Measurements from ENCODE around the gene USP37. TPM values are rescaled to one million over a fixed set of nuclear protein-coding genes. Genes with fewer than 3 reads are reported as not detected.

Gene USP37
- total RNA-seq, 1 donor from 2014 or later = 9.2 TPM

DNA sequence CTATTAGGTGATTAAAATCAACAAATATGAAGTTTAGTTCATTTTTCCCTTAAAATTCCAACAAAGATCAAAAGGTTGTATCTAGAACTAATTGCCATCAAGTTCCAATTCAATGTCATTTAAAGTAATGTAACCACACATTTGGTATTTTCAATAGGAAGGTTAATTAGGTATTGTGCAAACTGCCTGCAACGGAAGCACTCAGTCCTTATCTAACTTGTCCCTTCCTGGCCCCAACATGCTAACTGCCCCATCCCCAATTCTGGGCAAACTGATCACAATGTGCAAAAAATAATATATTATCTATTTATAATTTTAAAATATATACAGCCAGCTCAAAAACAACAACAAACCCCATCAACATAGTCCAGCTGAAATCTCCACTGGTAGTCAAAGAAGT is 116.1 kb downstream of the USP37 start:
- Histone ChIP-seq H3K27me3 (ENCODE audit: control insufficient read depth, insufficient read depth, low read length) (no peaks in the 10 kb centered on the region), H3K36me3 (ENCODE audit: control insufficient read depth, insufficient read depth, low read length) (peaks cover 2% of the 10 kb centered on the region), H3K4me3 (ENCODE audit: low read depth, low read length) (no peak overlapping the region)
- TF ChIP-seq, protein P1, sequence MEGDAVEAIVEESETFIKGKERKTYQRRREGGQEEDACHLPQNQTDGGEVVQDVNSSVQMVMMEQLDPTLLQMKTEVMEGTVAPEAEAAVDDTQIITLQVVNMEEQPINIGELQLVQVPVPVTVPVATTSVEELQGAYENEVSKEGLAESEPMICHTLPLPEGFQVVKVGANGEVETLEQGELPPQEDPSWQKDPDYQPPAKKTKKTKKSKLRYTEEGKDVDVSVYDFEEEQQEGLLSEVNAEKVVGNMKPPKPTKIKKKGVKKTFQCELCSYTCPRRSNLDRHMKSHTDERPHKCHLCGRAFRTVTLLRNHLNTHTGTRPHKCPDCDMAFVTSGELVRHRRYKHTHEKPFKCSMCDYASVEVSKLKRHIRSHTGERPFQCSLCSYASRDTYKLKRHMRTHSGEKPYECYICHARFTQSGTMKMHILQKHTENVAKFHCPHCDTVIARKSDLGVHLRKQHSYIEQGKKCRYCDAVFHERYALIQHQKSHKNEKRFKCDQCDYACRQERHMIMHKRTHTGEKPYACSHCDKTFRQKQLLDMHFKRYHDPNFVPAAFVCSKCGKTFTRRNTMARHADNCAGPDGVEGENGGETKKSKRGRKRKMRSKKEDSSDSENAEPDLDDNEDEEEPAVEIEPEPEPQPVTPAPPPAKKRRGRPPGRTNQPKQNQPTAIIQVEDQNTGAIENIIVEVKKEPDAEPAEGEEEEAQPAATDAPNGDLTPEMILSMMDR (IDR thresholded peaks at IDR 0.05; ENCODE audit: insufficient read depth, low read length, severe bottlenecking) = no peak
- no peak for FAIRE-seq
- no peak for DNase-seq (ENCODE audit: low read depth)

DNA sequence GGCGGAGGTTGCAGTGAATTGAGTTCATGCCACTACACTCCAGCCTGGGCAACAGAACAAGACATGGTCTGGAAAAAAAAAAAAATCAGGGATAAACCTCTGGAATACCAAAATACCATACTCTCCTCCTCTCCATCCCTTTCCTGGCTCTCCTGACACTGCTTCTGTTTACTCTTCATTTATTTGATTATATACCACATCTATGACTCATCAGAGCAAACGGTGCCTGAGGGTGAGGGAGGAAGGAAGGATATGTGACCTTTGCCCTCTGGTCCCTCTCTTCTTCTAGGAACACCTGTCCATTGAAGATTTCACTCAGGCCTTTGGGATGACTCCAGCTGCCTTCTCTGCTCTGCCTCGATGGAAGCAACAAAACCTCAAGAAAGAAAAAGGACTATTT is 119.2 kb downstream of the USP37 start:
- H3K4me3 ChIP-seq (ENCODE audit: low read depth, low read length) = no peak overlapping the region
- DNase-seq (ENCODE audit: low read depth) = peak; percentile 68
- no peak for FAIRE-seq
- no peaks in the 10 kb centered on the region for H3K27me3 ChIP-seq (ENCODE audit: control insufficient read depth, insufficient read depth, low read length)
- TF ChIP-seq, protein P1 (IDR thresholded peaks at IDR 0.05; ENCODE audit: insufficient read depth, low read length, severe bottlenecking) = no peak
- H3K36me3 ChIP-seq (ENCODE audit: control insufficient read depth, insufficient read depth, low read length) = no peaks in the 10 kb centered on the region

DNA sequence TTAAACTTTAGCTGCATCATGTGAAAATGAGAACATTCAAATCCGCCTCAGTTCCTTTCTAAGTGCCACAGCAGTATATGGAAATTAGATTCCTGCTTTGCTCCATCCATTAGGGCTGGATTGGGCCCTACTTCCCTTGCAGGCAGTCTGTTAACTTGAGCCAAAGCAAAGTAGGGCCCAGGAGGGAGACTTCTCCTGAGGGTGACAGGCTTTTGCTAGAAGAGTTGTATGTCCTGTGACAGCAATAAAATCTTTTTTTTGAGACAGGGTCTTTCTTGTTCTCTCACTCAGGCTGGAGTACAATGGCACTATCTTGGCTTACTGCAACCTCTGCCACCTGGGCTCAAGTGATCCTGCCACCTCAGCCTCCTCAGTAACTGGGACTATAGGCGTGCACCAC is 121.1 kb downstream of the USP37 start:
- TF ChIP-seq, protein P1 (IDR thresholded peaks at IDR 0.05; ENCODE audit: insufficient read depth, low read length, severe bottlenecking) = no peak
- no peak for DNase-seq (ENCODE audit: low read depth)
- Histone ChIP-seq H3K27me3 (ENCODE audit: control insufficient read depth, insufficient read depth, low read length) (no peaks in the 10 kb centered on the region), H3K36me3 (ENCODE audit: control insufficient read depth, insufficient read depth, low read length) (no peaks in the 10 kb centered on the region), H3K4me3 (ENCODE audit: low read depth, low read length) (no peak overlapping the region)
- no peak for FAIRE-seq

DNA sequence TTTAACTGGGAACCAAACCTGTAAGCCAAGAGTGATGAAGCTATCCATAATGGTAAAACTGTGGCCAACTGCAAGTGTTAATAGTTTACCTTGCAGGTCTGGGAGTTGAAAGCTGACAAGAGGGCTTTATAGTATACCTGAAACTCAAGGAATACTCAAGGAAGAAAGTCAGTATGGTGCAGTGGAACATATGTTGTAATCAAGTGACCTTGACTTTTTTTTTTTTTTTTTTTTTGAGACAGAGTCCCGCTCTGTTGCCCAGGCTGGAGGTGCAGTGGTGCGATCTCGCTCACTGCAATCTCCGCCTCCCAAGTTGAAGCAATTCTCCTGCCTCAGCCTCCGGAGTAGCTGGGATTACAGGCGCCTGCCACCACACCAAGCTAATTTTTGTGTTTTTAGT is 121.6 kb downstream of the USP37 start:
- Histone ChIP-seq H3K4me3 (ENCODE audit: low read depth, low read length) (no peak overlapping the region), H3K27me3 (ENCODE audit: control insufficient read depth, insufficient read depth, low read length) (no peaks in the 10 kb centered on the region), H3K36me3 (ENCODE audit: control insufficient read depth, insufficient read depth, low read length) (no peaks in the 10 kb centered on the region)
- TF ChIP-seq, protein P1 (IDR thresholded peaks at IDR 0.05; ENCODE audit: insufficient read depth, low read length, severe bottlenecking) = no peak
- FAIRE-seq (no peak), DNase-seq (ENCODE audit: low read depth) (no peak)

DNA sequence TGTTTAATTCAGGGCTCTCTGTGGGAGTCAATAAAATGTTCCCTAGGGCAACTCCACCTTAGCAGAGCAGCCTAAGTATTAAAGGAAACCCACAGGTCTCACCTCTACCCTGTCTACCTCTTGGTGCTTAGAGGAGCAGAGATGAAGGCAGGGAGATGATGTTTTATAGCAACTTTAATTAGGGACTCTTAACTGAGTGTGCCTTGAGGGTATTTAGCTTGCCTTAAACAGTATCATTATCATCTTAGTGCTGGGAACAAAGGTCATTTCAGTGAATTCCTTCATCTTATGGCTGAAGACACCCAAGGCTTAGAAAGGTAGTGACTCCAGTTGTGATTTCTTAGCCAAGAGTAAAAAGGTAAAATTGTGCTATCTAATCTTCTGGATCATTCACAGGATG is 122.5 kb downstream of the USP37 start:
- H3K36me3 ChIP-seq (ENCODE audit: control insufficient read depth, insufficient read depth, low read length) = no peaks in the 10 kb centered on the region
- no peak overlapping the region for H3K4me3 ChIP-seq (ENCODE audit: low read depth, low read length)
- TF ChIP-seq, protein P1 (IDR thresholded peaks at IDR 0.05; ENCODE audit: insufficient read depth, low read length, severe bottlenecking) = no peak
- no peak for FAIRE-seq
- no peak for DNase-seq (ENCODE audit: low read depth)
- no peaks in the 10 kb centered on the region for H3K27me3 ChIP-seq (ENCODE audit: control insufficient read depth, insufficient read depth, low read length)

DNA sequence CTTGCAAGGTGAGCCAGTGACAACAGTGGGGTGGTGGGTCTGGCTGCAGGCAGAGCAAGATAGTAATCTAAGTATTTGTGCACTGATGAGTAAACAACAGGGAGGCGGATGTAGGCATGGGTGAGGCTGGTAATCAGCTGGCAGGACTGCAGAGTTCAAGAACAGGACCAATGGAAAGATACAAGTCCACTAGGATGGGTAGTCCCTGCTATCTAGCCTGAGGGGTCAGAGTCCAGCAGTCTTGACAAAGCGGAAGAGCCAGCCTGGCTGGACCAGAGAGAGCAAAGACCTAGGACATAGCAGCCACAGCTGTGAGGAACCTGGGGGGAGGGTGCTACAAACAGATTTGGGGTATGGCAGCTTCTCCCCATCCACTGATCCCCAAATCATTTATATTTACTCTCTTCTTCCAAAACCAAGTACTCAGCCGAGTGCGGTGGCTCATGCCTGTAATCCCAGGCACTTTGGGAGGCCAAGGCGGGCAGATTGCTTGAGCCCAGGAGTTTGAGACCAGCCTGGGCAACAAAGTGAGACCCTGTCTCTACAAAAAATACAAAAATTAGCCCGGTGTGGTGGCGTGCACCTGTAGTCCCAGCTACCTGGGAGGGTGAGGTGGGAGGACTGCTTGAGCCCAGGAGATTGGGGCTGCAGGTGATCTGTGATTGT is 123.3 kb downstream of the USP37 start:
- DNase-seq (ENCODE audit: low read depth) (no peak), FAIRE-seq (no peak)
- TF ChIP-seq, protein P1 (IDR thresholded peaks at IDR 0.05; ENCODE audit: insufficient read depth, low read length, severe bottlenecking) = no peak
- H3K27me3 ChIP-seq (ENCODE audit: control insufficient read depth, insufficient read depth, low read length) = no peaks in the 10 kb centered on the region
- H3K4me3 ChIP-seq (ENCODE audit: low read depth, low read length) = no peak overlapping the region
- H3K36me3 ChIP-seq (ENCODE audit: control insufficient read depth, insufficient read depth, low read length) = no peaks in the 10 kb centered on the region
